Parathyroid adenoma (tissue), 2 donors: ENCODE measurements around the gene SEMA3A.

Experiments used
- H2AFZ ChIP-seq: fragments of 300-600 bp; sonication (generic); one replicate; pipeline ENCODE4 v1.7.0; 2017; ENCODE audit warnings: antibody characterized with exemption, mild to moderate bottlenecking
- H3K27ac ChIP-seq: fragments of 300-600 bp; sonication (generic); one replicate; pipeline ENCODE4 v1.7.0; 2017
- H3K27me3 ChIP-seq: fragments of 300-600 bp; sonication (generic); one replicate; pipeline ENCODE4 v1.7.0; 2017; ENCODE audit warnings: low read length; ENCODE audit not compliant: control insufficient read depth, insufficient read depth
- H3K36me3 ChIP-seq: fragments of 300-600 bp; sonication (generic); one replicate; pipeline ENCODE4 v1.7.0; 2017; ENCODE audit warnings: low read length; ENCODE audit not compliant: control insufficient read depth, insufficient read depth
- H3K4me1 ChIP-seq: fragments of 300-600 bp; sonication (generic); one replicate; pipeline ENCODE4 v1.7.0; 2017; ENCODE audit warnings: control low read depth
- H3K4me2 ChIP-seq: fragments of 300-600 bp; sonication (generic); one replicate; pipeline ENCODE4 v1.7.0; 2017; ENCODE audit warnings: low read length
- H3K4me3 ChIP-seq: fragments of 300-600 bp; sonication (generic); one replicate; pipeline ENCODE4 v1.7.0; 2017; ENCODE audit warnings: low read depth, low read length
- H3K79me2 ChIP-seq: fragments of 300-600 bp; sonication (generic); one replicate; pipeline ENCODE4 v1.7.0; 2017; ENCODE audit warnings: control low read depth
- H3K9ac ChIP-seq: fragments of 300-600 bp; sonication (generic); one replicate; pipeline ENCODE4 v1.7.0; 2017; ENCODE audit warnings: mild to moderate bottlenecking
- H3K9me3 ChIP-seq: fragments of 300-600 bp; sonication (generic); one replicate; pipeline ENCODE4 v1.7.0; 2017; ENCODE audit warnings: low read length; ENCODE audit not compliant: control insufficient read depth
- CTCF ChIP-seq: fragments of 300-600 bp; sonication (generic); IDR thresholded peaks from one replicate; pipeline ENCODE4 v1.7.0; 2017; ENCODE audit warnings: antibody characterized with exemption, mild to moderate bottlenecking
- donor health status: primary hyperparathyroidism.

Gene SEMA3A

DNA sequence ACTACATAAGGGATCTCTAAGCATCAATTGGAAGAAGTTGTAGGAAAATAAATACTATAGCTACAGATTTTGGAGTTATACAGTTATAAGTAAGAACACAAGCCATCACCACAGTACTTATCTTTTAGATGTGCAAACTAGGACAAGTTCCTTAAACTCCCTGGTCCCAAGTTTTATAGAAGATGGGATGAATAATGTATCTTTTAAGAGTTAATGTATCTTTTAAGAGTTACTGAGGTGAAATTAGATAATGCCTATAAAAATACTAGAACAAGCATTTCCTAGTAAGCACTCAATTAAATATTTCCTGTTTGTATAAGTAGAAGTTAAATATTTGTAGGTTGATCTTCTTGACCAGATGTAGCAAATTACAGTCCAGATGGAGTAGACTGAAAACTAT is 56.8 kb downstream of the SEMA3A start:
- H3K27ac ChIP-seq: no peak overlapping the region
- H3K4me1 ChIP-seq: no peaks in the 10 kb centered on the region
- TF ChIP-seq CTCF: no peak
- H3K9ac ChIP-seq: no peak overlapping the region
- H3K27me3 ChIP-seq: no peaks in the 10 kb centered on the region
- H3K36me3 ChIP-seq: no peaks in the 10 kb centered on the region
- H3K4me2 ChIP-seq: no peak overlapping the region
- H3K9me3 ChIP-seq: no peaks in the 10 kb centered on the region
- no peaks in the 10 kb centered on the region for H3K79me2 ChIP-seq
- no peak overlapping the region for H3K4me3 ChIP-seq
- H2AFZ ChIP-seq: no peak overlapping the region

GRCh38 chr7:84136809-84137208 is 57.8 kb downstream of the SEMA3A start:
- Histone ChIP-seq H3K4me1 (no peaks in the 10 kb centered on the region), H3K27ac (no peak overlapping the region)

GRCh38 chr7:84136336-84136735 is 58.3 kb downstream of the SEMA3A start:
- H3K79me2 ChIP-seq: no peaks in the 10 kb centered on the region
- H3K27ac ChIP-seq: no peak overlapping the region
- no peaks in the 10 kb centered on the region for H3K36me3 ChIP-seq
- TF ChIP-seq CTCF: no peak
- no peak overlapping the region for H3K4me3 ChIP-seq
- no peak overlapping the region for H2AFZ ChIP-seq
- no peaks in the 10 kb centered on the region for H3K9me3 ChIP-seq
- H3K9ac ChIP-seq: no peak overlapping the region
- H3K4me1 ChIP-seq: no peaks in the 10 kb centered on the region
- no peaks in the 10 kb centered on the region for H3K27me3 ChIP-seq
- no peak overlapping the region for H3K4me2 ChIP-seq

More at GRCh38 chr7:84136809-84137208, 57.8 kb downstream of the SEMA3A start:
- Histone ChIP-seq H3K27me3 (no peaks in the 10 kb centered on the region), H3K9ac (no peak overlapping the region), H2AFZ (no peak overlapping the region), H3K36me3 (no peaks in the 10 kb centered on the region), H3K4me3 (no peak overlapping the region), H3K9me3 (no peaks in the 10 kb centered on the region), H3K79me2 (no peaks in the 10 kb centered on the region), H3K4me2 (no peak overlapping the region)
- TF ChIP-seq CTCF: no peak

- Histone ChIP-seq H3K79me2 (no peaks in the 10 kb centered on the region), H3K4me1 (no peaks in the 10 kb centered on the region), H3K27ac (no peak overlapping the region), H3K36me3 (no peaks in the 10 kb centered on the region), H3K4me3 (no peak overlapping the region), H3K27me3 (no peaks in the 10 kb centered on the region), H3K9ac (no peak overlapping the region), H3K4me2 (no peak overlapping the region), H2AFZ (no peak overlapping the region), H3K9me3 (no peaks in the 10 kb centered on the region)
- no peak for TF ChIP-seq CTCF
Measured at GRCh38 chr7:84134169-84134568, 60.4 kb downstream of the SEMA3A start.

DNA sequence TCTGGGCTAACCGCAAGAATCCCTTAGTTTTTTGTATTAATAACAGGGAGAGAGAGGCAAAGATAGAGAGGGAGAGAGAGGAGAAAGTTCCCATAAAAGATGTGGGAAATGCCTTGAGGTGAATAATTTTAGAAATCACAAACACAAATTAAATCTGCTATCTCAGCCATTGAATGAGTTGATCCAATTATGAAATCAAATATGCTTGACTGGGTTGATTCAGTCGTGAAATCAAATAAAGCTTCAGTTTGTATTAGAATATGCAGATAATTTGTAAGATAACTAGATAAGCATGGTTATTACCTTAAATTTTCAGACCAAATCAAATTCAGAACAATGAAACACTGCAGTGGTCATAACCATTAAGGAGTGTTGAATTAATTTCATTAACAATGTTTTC is 68.9 kb downstream of the SEMA3A start:
- Histone ChIP-seq H3K4me3 (no peak overlapping the region), H3K4me1 (no peaks in the 10 kb centered on the region), H3K36me3 (no peaks in the 10 kb centered on the region), H3K4me2 (no peak overlapping the region), H2AFZ (no peak overlapping the region), H3K27ac (no peak overlapping the region), H3K79me2 (no peaks in the 10 kb centered on the region), H3K9me3 (no peaks in the 10 kb centered on the region), H3K9ac (no peak overlapping the region), H3K27me3 (no peaks in the 10 kb centered on the region)
- TF ChIP-seq CTCF: no peak
